SIG-M5 (cell line): ENCODE results near the gene NFU1.

Experiments
- DNase-seq: peaks from one replicate; lab custom pipeline; 2025; lab: John Stamatoyannopoulos, UW

NFU1 gene

GRCh38 chr2:69436938-69437750 is at the start of gene NFU1:
NFU1 (minus strand) TSS chr2:69437435; CDS start chr2:69437422, 13 bp downstream.
- DNase-seq, result peak; percentile 75

GRCh38 chr2:69483696-69484095 is 46.5 kb upstream of the NFU1 start:
- no peak for DNase-seq

DNA sequence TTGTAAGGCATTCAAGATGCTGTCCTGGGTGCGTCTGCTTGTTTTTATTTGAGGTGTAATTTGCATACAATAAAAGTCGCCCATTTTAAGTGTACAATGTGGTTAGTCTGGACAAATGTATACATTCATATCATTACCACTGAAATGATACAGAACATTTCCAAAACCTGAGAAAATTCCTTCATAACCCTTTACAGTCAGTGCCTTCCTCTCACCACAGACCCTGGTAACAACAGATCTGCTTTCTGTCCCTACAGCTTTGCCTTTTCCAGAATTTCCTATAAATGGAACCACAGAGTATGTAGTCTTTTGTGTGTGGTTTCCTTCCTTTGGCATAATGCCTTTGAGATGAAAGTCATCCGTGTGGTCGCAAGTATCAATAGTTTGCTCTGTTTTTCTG is 45.8 kb upstream of the NFU1 start:
- no peak for DNase-seq

GRCh38 chr2:69482471-69482870 is 45.2 kb upstream of the NFU1 start:
- DNase-seq, result no peak

GRCh38 chr2:69481421-69481820 is 44.2 kb upstream of the NFU1 start:
- no peak for DNase-seq

GRCh38 chr2:69477627-69478026 is 40.4 kb upstream of the NFU1 start:
- no peak for DNase-seq

GRCh38 chr2:69474688-69475087 is 37.5 kb upstream of the NFU1 start:
- DNase-seq, result no peak

- DNase-seq, result no peak
Measured at GRCh38 chr2:69471793-69472192, 34.6 kb upstream of the NFU1 start.

DNA sequence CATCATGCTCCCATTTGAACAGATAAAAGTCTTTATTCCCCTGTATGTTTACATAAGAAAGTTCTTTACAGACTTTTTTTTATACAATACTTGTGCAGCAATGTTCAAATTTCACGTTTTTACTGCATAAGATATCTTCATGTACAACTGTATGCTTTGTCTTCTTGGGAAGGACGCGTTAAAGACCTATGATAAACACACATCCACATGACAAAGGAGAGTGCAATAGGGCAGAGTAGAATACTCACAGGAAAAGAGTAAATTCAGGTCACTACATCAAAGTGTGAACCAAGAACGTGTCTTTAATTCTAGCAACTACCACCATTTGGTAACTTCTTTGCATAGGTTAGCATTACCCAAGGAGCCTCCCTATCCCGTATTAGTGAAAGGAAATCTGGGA is 33.7 kb upstream of the NFU1 start:
- DNase-seq, result no peak

DNA sequence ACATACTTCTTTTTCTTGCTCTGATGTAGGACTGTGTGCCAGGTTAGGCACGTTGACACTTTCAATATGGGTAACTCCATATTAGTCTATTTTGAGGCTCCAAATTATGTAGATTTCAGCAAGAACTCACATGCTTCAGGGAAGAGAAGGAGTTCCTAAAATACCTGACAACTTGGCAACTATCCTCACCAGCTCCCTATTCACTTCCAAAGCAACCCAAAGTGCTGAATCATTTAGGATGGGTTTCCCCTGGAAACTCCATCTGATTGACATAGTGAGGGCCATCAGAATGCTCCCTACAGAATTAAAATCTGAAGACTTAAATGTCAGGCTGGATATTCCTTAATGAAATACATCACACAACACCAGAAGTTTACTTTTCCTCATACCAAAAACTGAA is 32.5 kb upstream of the NFU1 start:
- no peak for DNase-seq

DNA sequence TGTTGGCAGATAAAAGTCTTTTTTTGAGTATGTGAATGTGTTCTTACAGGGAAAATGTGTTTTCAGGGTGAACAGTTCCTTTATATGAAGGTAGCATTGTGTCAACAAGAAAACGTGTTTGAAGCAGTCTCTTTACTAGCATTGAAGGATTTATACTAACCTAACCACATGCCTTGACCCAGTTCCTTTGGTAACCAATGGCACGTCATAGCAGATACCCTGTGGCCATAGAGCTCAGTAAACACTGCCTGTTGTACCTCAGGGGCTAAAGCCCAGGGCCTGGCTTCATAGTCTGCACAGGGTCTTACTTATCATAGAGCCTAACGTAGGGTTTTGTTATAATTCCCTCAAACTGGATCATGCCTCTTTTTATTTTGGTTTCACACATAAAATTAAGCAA is 32.1 kb upstream of the NFU1 start:
- DNase-seq, result no peak

DNA sequence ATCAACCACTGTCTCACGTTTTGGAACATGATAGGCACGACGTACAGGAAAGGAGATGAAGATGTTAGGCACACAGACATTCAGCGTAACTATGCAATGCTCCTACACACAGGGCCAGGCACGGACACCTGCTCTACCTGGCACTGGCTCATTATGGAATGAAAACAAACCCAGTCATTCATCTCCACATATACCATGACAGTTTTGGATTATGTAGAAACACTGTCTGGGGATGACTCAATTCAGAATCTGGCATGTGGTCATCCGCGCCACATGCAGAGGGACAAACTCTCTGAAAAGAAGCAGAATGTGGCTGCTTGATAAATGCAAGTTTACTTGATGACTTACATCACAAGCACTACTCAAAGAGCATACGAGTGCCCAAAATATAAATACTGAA is 29.5 kb upstream of the NFU1 start:
- no peak for DNase-seq

DNA sequence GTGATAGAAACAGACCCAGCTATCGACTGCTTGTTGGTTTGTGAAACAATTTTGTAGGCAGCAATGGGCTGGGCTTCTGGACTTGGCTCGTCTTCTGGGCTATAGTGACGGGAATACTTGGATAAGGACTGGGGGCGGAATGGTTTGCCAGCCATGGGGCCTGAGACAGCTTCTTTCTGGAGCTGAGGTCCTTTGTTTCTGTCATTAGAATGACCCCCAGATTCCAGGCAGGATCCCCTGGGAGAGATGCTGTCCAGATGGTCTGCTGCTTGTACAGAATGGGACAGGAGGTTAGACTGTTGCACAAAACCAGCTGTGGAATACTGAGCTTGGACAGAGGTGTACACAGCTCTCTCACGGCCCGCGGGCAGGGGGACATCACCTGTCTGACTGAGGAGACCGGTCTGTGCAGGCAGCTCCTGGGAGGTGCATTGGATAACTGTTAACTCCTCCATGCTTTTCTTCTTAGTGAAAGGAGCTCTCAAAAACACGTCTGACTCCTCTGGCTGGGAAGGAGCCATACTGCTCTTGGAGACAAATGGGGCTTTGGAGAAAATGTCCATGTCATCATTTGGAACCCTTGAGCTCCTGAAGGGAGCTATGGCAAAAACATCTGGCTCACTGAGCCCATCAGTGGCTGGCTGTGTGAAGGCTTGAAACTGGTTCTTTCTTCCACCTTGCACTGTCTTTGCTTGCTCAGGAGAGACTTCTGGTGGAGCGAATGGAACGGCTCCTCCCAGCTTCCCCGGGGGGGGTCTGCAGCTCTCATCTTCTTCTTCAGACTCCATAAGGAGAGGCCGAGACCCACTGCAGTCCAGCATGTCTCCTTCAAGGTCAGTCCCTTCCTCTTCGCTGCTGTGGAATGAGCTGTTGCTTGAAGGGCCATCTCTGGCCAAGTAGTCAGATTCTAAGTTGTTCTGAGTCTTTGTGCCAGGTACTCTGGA is 28.6 kb upstream of the NFU1 start:
- DNase-seq, result no peak

DNA sequence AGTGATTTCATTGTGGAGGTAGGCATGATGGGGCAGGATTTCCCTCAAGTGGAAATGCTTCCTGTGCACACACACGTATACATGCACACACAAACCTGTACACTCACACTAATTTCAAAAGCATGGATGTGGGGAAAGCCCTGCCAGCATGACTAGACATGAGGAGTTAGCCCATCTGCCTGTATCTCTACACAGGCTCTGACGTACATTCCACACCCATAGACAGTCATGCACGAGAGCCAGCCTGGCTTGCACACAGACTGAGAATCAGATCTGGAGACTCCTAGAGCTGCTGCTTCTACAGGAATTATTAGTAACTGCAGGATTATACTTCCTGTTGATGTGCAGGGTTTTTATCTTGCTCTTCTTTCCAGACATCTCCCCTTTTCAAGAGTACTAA is 27.3 kb upstream of the NFU1 start:
- no peak for DNase-seq

GRCh38 chr2:69462780-69463179 is 25.5 kb upstream of the NFU1 start:
- no peak for DNase-seq

GRCh38 chr2:69461404-69461803 is 24.2 kb upstream of the NFU1 start:
- no peak for DNase-seq

DNA sequence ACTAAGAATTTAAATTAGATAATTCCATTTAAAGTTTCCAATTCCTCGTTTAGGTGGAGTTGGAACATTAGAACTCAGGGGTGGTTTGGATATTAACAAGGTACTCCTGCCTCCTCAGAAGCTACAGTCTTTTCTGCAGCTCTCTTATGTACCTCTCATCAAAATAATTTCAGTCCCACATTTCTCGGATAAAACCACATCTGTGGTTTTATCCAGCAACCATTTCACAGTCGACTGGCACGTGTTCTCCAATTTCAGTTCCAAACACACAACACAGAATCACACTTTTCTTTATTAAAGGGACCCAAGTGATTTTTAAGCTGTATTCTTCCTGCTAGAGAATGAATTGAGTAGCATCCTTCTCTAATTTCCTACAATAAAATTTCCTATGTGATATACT is 22.7 kb upstream of the NFU1 start:
- DNase-seq, result no peak

DNA sequence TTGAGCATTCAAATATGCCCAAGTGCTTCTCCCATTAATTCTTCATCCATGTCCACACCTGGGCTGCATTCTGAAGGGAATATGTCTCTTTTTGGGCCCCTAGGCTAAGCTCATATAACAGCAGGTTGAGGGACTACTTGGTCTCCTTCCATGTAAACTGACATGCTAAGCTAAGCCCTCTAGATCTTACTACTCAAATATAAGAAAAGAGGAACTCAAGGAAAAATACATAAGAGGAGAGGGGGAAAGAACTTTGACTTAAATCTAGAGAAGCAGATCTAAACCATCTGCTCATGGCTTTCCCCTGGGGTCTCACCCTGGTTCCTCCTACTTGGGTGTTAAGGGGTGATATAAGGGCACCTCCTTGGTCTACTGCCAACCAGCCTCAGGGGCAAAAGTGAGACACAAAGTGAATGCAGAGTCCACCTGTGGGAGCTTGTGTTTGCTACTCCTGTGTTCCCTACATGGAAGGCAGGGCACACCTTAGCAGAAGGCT is 19.8 kb upstream of the NFU1 start:
- DNase-seq, result no peak

- no peak for DNase-seq
Measured at GRCh38 chr2:69456154-69456553, 18.9 kb upstream of the NFU1 start.

DNA sequence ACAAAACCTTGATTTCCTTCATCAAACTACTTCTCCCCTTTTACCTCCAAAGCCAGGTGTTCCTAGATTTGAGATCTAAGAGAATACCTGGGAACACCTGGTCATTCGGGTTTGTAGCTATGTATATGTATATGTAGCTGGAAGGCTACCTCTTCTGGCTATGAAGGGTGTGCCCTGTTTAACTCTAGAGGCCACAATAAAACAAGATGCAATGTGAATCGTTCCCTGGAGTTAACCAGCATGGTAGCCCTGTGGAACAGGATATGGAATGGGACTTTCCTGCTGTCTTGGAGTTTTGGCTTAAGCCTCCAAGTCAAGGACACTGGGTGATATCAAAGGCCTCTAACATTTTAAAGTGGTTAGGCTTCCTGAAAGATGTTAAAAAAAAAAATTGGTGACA is 17.7 kb upstream of the NFU1 start:
- DNase-seq, result no peak

DNA sequence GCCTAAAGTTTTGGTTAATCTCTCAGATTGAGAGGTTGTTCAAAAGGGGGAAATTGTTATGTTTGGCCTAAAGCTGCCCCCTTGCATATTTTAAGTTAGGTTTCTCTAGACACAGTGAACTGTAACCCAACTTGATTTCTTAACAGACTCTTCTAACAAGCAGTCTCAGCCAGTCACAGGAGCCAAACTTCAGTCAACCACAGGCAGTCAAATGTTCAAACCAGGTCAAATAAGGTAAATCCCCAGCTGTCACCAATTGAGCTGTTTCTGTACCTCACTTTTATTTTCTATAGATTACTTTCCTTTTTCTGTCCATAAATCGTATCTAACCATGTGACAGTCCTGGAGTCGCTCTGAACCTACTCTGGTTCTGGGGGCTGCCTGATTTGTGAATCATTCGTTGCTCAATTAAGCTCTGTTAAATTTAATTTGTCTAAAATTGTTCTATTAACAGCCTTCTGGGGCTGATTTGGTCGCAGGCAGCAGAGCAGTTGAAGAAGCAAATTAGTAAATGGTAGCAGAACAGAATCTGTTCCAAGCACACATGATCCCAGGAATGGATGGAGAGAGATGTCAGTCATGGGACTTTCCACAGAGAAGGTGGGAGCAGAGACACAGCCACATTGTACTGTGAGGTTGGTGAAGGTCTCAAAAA is 16.4 kb upstream of the NFU1 start:
- DNase-seq, result no peak

DNA sequence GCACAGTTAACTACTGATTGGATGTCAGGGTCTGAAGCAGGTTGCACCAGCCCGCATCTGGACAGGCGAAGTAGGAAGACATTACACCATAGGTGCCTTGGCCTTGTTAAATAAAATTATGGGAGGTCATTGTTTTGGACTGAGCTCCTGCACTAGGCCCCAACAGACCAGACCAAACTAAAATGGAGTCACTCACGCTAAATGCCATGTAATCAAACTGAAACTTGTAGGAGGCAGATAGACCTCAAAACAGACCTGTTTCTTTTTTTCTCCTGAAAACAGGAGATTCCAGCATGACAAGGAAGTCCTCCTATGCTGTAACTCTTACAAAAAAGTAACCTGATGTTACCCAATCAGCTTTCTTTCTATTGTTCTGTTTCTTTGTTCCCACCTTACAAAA is 15.5 kb upstream of the NFU1 start:
- DNase-seq, result no peak
